Neural cell (in vitro differentiated cells): ENCODE results near the gene PLA2G2F. TPM values are rescaled to one million over a fixed set of nuclear protein-coding genes. Genes with fewer than 3 reads are reported as not detected.

Source experiments
- H2AFZ ChIP-seq: fragments of 200-600, 300-800 bp; sonication (generic), shearing (Covaris generic); 2 replicates; pipeline ENCODE4 v1.6.0; 2014; ENCODE audit warnings: low read depth, mild to moderate bottlenecking, antibody characterized with exemption, low read length, moderate library complexity
- H3F3A ChIP-seq: fragments of 200-600 bp; shearing (Covaris generic); 2 replicates; pipeline ENCODE4 v1.6.1; 2016; ENCODE audit warnings: mild to moderate bottlenecking, moderate library complexity, mixed read lengths, antibody characterized with exemption, low read length; ENCODE audit not compliant: insufficient read depth, poor library complexity, severe bottlenecking
- H3K27ac ChIP-seq: fragments of 200-600, 300-800 bp; sonication (generic), shearing (Covaris generic); 2 replicates; pipeline ENCODE4 v1.5.1; 2014; ENCODE audit warnings: mild to moderate bottlenecking, low read length, moderate library complexity
- H3K27me3 ChIP-seq: fragments of 300-800, 200-600 bp; sonication (generic), shearing (Covaris generic); 2 replicates; pipeline ENCODE4 v1.6.0; 2014; ENCODE audit warnings: mild to moderate bottlenecking, low read depth, low read length, moderate library complexity; ENCODE audit not compliant: insufficient read depth
- H3K36me3 ChIP-seq: fragments of 300-800, 200-600 bp; sonication (generic), shearing (Covaris generic); 2 replicates; pipeline ENCODE4 v1.5.1; 2014; ENCODE audit warnings: mild to moderate bottlenecking, antibody characterized with exemption, low read length, moderate library complexity; ENCODE audit not compliant: insufficient read depth
- H3K4me2 ChIP-seq: fragments of 300-800, 200-600 bp; sonication (generic), shearing (Covaris generic); 2 replicates; pipeline ENCODE4 v1.6.0; 2014; ENCODE audit warnings: mild to moderate bottlenecking, low read length
- H3K4me3 ChIP-seq: fragments of 300-800, 200-600 bp; sonication (generic), shearing (Covaris generic); 2 replicates; pipeline ENCODE4 v1.5.1; 2014; ENCODE audit warnings: mild to moderate bottlenecking, low read length, moderate library complexity
- H3K79me2 ChIP-seq: fragments of 200-600 bp; shearing (Covaris generic); replicated peaks from 2 replicates; pipeline ENCODE4 v1.6.0; 2014; ENCODE audit warnings: mild to moderate bottlenecking, low read length, moderate library complexity; ENCODE audit not compliant: insufficient read depth
- H3K9ac ChIP-seq: fragments of 300-800, 200-600 bp; sonication (generic), shearing (Covaris generic); 2 replicates; pipeline ENCODE4 v1.6.1; 2016; ENCODE audit warnings: mild to moderate bottlenecking, low read length, mixed read lengths
- H3K9me2 ChIP-seq: fragments of 200-600 bp; shearing (Covaris generic); 2 replicates; pipeline ENCODE4 v1.6.1; 2016; ENCODE audit warnings: mild to moderate bottlenecking, low read length, mixed read lengths; ENCODE audit not compliant: insufficient read depth
- H3K9me3 ChIP-seq: fragments of 200-600, 300-800 bp; sonication (generic), shearing (Covaris generic); 2 replicates; pipeline ENCODE4 v1.6.1; 2016; ENCODE audit warnings: mild to moderate bottlenecking, mixed run types, low read length, moderate library complexity, mixed read lengths
- H4K20me1 ChIP-seq: fragments of 200-600 bp; shearing (Covaris generic); 2 replicates; pipeline ENCODE4 v1.6.1; 2016; ENCODE audit warnings: mild to moderate bottlenecking, mixed run types; ENCODE audit not compliant: insufficient read depth
- CTCF ChIP-seq: fragments of 450-650 bp; IDR thresholded peaks from 2 replicates; pipeline ENCODE4 v1.5.1; 2014; ENCODE audit warnings: antibody characterized with exemption, mild to moderate bottlenecking, moderate library complexity; ENCODE audit not compliant: poor library complexity, severe bottlenecking
- EP300 ChIP-seq: fragments of 450-650 bp; conservative IDR thresholded peaks from 2 replicates; pipeline ENCODE4 v1.6.1; 2014; ENCODE audit warnings: antibody characterized with exemption, mild to moderate bottlenecking, moderate library complexity; ENCODE audit not compliant: poor library complexity, severe bottlenecking
- EZH2 ChIP-seq: fragments of 200-600, 300-800 bp; shearing (Covaris generic), sonication (generic); IDR thresholded peaks from 2 replicates; pipeline ENCODE4 v1.6.1; 2014; ENCODE audit warnings: antibody characterized with exemption, low read length, borderline replicate concordance, mild to moderate bottlenecking; ENCODE audit not compliant: insufficient read depth, poor library complexity, severe bottlenecking
- MXI1 ChIP-seq: fragments of 450-650 bp; conservative IDR thresholded peaks from 2 replicates; pipeline ENCODE4 v1.6.1; 2014; ENCODE audit warnings: antibody characterized with exemption, mild to moderate bottlenecking; ENCODE audit not compliant: poor library complexity, severe bottlenecking
- POLR2AphosphoS5 ChIP-seq: IDR thresholded peaks from 2 replicates; pipeline ENCODE4 v1.6.1; 2012
- RAD21 ChIP-seq: fragments of 450-650 bp; conservative IDR thresholded peaks from 2 replicates; pipeline ENCODE4 v1.6.1; 2014; ENCODE audit warnings: antibody characterized with exemption, mild to moderate bottlenecking, moderate library complexity
- REST ChIP-seq: IDR thresholded peaks from 2 replicates; pipeline ENCODE4 v1.6.1; 2012; ENCODE audit warnings: borderline replicate concordance
- SMC3 ChIP-seq: fragments of 450-650 bp; conservative IDR thresholded peaks from 2 replicates; pipeline ENCODE4 v1.6.1; 2014; ENCODE audit warnings: antibody characterized with exemption, mild to moderate bottlenecking, moderate library complexity; ENCODE audit not compliant: poor library complexity
- TAF1 ChIP-seq: IDR thresholded peaks from 2 replicates; pipeline ENCODE4 v1.6.1; 2012; ENCODE audit warnings: low read depth
- polyA plus RNA-seq: library from polyadenylated mRNA; depleted of rRNA; stranded (reverse); fragments of >200 nt; gene quantifications from 2 replicates; pipeline ENCODE4 v1.2.3, GENCODE V29; 2014

The PLA2G2F gene
- polyA plus RNA-seq, 1 donor from 2014 or later, result not detected

GRCh38 chr1:20114021-20114648 lies 25.0 kb upstream of the PLA2G2F start:
- H3K36me3 ChIP-seq, result no peaks in the 10 kb centered on the region
- H3K9me2 ChIP-seq, result no peaks in the 10 kb centered on the region
- H3F3A ChIP-seq, result no peaks in the 10 kb centered on the region
- H4K20me1 ChIP-seq, result no peaks in the 10 kb centered on the region
- TF ChIP-seq CTCF (no peak), SMC3 (no peak), TAF1 (no peak), REST (no peak), RAD21 (no peak)
- H3K79me2 ChIP-seq, result no peaks in the 10 kb centered on the region
- H3K4me2 ChIP-seq, result no peak overlapping the region
- no peak overlapping the region for H3K27ac ChIP-seq
- no peaks in the 10 kb centered on the region for H3K9me3 ChIP-seq
- no peaks in the 10 kb centered on the region for H3K27me3 ChIP-seq
- H3K4me3 ChIP-seq, result no peak overlapping the region
- H2AFZ ChIP-seq, result no peak overlapping the region
- H3K9ac ChIP-seq, result no peak overlapping the region

GRCh38 chr1:20115479-20115878 lies 23.6 kb upstream of the PLA2G2F start:
- H3K4me2 ChIP-seq, result no peak overlapping the region
- no peak overlapping the region for H3K27ac ChIP-seq
- H3K36me3 ChIP-seq, result no peaks in the 10 kb centered on the region
- H3K9ac ChIP-seq, result no peak overlapping the region
- H2AFZ ChIP-seq, result no peak overlapping the region
- H3K79me2 ChIP-seq, result no peaks in the 10 kb centered on the region
- H3K9me3 ChIP-seq, result no peaks in the 10 kb centered on the region
- no peaks in the 10 kb centered on the region for H3K27me3 ChIP-seq
- H3F3A ChIP-seq, result no peaks in the 10 kb centered on the region
- TF ChIP-seq REST (no peak), EZH2 (no peak), POLR2AphosphoS5 (no peak), RAD21 (no peak), EP300 (no peak), CTCF (no peak), MXI1 (no peak), TAF1 (no peak), SMC3 (no peak)
- H4K20me1 ChIP-seq, result no peaks in the 10 kb centered on the region
- H3K4me3 ChIP-seq, result no peak overlapping the region
- no peaks in the 10 kb centered on the region for H3K9me2 ChIP-seq
